ENCODE data around the gene UAP1. TPM values are rescaled to one million over a fixed set of nuclear protein-coding genes. Genes with fewer than 3 reads are reported as not detected.

UAP1 gene
- total RNA-seq, 1 donor from 2014 or later: 132 TPM

DNA sequence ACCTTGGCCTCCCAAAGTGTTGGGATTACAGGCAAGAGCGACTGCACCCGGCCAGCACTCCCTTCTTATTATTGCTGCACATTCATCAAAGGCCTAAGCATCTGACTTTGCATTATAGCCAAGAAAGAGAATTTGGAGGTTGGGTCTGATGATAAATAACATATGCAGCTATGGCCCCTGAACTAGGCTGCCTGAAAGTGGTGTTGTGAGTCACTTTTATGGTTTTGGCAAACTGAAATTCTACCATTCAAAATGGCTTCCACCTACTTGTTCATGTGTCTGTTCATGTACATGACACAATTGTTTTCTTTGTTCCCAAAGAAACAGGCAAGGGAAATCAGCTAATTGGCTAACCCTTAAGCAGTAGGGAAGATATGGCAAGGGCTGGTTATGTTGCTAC is 25.0 kb upstream of the UAP1 start:
- Histone ChIP-seq H3K36me3 (ENCODE audit: control insufficient read depth, insufficient read depth, low read length) (no peaks in the 10 kb centered on the region), H3K27me3 (ENCODE audit: control insufficient read depth, insufficient read depth, low read length) (no peaks in the 10 kb centered on the region), H3K4me3 (ENCODE audit: low read depth, low read length) (no peak overlapping the region)
- peak; percentile 63 for DNase-seq (ENCODE audit: low read depth)
- FAIRE-seq: no peak
- TF ChIP-seq, protein P1, sequence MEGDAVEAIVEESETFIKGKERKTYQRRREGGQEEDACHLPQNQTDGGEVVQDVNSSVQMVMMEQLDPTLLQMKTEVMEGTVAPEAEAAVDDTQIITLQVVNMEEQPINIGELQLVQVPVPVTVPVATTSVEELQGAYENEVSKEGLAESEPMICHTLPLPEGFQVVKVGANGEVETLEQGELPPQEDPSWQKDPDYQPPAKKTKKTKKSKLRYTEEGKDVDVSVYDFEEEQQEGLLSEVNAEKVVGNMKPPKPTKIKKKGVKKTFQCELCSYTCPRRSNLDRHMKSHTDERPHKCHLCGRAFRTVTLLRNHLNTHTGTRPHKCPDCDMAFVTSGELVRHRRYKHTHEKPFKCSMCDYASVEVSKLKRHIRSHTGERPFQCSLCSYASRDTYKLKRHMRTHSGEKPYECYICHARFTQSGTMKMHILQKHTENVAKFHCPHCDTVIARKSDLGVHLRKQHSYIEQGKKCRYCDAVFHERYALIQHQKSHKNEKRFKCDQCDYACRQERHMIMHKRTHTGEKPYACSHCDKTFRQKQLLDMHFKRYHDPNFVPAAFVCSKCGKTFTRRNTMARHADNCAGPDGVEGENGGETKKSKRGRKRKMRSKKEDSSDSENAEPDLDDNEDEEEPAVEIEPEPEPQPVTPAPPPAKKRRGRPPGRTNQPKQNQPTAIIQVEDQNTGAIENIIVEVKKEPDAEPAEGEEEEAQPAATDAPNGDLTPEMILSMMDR (IDR thresholded peaks at IDR 0.05; ENCODE audit: insufficient read depth, low read length, severe bottlenecking): no peak

DNA sequence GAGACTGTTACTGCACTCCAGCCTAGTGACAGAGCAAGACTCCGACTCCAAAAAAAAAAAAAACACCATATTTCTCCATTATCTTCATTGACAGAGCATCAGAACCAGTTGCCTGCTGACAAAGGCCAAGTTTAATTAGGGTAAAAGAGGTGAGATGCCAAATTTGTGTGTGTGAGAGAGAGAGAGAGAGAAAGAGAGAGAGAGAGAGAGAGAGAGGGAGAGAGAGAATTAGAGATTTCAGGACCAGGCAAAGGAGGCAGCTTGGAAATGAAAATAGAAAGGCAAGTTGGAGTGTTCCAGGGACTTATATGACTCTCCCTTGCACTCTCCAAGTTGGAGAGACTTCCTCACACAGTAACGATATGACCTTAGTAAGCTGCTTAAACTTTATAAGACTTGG is 24.3 kb upstream of the UAP1 start:
- TF ChIP-seq, protein P1 (IDR thresholded peaks at IDR 0.05; ENCODE audit: insufficient read depth, low read length, severe bottlenecking): no peak
- Histone ChIP-seq H3K4me3 (ENCODE audit: low read depth, low read length) (no peak overlapping the region), H3K27me3 (ENCODE audit: control insufficient read depth, insufficient read depth, low read length) (no peaks in the 10 kb centered on the region), H3K36me3 (ENCODE audit: control insufficient read depth, insufficient read depth, low read length) (no peaks in the 10 kb centered on the region)
- DNase-seq (ENCODE audit: low read depth) (no peak), FAIRE-seq (no peak)

DNA sequence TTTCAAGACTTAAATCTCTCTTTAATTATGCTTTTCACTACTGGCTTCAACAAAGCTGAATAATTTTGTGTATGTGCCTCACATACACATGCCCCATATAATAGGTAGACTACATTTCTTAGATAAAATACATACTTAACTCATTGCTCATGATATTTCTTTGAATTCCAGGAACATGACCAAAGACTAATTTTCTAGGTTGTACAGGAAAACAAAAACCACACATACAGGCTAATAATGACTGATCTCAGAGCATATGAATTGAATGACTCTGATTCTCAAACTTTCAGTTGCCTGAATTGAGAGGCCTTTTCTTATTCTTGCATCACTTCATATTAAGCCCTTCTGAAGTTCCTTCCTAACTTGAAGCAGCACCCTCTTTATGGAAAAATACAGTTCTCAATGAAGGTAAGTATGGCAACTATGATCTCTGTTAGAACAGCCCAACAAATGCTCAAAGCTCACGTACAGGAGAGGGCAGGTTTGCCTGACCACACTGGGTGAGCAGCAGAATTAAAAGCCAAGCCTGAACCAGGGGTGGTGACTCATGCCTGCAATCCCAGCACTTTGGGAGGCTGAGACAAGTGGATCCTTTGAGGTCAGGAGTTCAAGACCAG is 22.6 kb upstream of the UAP1 start:
- Histone ChIP-seq H3K36me3 (ENCODE audit: control insufficient read depth, insufficient read depth, low read length) (no peaks in the 10 kb centered on the region), H3K4me3 (ENCODE audit: low read depth, low read length) (no peak overlapping the region), H3K27me3 (ENCODE audit: control insufficient read depth, insufficient read depth, low read length) (no peaks in the 10 kb centered on the region)
- TF ChIP-seq, protein P1 (IDR thresholded peaks at IDR 0.05; ENCODE audit: insufficient read depth, low read length, severe bottlenecking): no peak
- DNase-seq (ENCODE audit: low read depth) (peak; percentile 98), FAIRE-seq (no peak)

DNA sequence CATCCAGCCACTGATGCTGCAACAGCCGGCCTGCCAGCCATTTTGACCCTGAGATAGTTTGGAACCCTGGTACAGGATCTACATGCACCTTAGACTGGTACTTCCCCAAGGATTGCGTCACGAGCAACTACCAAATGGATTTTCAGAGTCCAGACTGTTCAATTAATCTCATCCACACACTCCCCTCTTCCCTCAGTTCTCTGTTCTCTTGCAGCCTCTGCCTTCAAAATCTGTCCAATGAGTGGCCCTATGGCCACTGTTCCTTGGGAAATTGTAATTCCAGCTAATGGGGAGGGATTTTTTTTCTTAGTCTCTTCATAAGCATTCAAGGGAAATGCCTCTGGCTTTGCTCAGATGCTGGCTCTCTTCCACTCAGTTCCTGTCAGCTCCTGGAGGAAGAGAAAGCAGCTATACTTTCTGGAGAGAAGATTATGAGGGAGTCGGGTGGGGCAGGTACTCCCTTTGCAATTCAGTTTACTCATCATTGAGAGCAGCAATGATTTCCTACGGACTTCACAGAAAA is 19.8 kb upstream of the UAP1 start:
- Histone ChIP-seq H3K27me3 (ENCODE audit: control insufficient read depth, insufficient read depth, low read length) (no peaks in the 10 kb centered on the region), H3K36me3 (ENCODE audit: control insufficient read depth, insufficient read depth, low read length) (no peaks in the 10 kb centered on the region), H3K4me3 (ENCODE audit: low read depth, low read length) (no peak overlapping the region)
- no peak for FAIRE-seq
- DNase-seq (ENCODE audit: low read depth): peak; percentile 98
- TF ChIP-seq, protein P1 (IDR thresholded peaks at IDR 0.05; ENCODE audit: insufficient read depth, low read length, severe bottlenecking): no peak

DNA sequence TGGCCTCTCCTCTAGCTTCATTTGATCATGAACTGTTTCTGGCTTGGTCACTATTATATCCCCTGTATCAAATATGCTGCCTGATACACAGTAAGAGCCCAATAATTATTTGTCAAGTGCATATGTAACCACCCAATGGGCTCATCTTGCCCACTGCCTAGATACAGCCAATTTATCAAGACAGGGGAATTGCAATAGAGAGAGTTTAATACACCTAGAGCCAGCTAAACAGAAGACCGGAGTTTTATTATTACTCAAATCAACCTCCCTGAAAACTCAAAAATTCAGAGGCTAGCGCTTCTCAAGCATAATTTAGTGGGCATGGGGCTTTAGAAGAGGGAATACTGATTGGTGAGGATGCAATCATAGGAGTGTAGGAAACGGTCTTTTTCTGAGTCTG is 18.3 kb upstream of the UAP1 start:
- FAIRE-seq (no peak), DNase-seq (ENCODE audit: low read depth) (no peak)
- Histone ChIP-seq H3K4me3 (ENCODE audit: low read depth, low read length) (no peak overlapping the region), H3K27me3 (ENCODE audit: control insufficient read depth, insufficient read depth, low read length) (no peaks in the 10 kb centered on the region), H3K36me3 (ENCODE audit: control insufficient read depth, insufficient read depth, low read length) (no peaks in the 10 kb centered on the region)
- TF ChIP-seq, protein P1 (IDR thresholded peaks at IDR 0.05; ENCODE audit: insufficient read depth, low read length, severe bottlenecking): no peak

DNA sequence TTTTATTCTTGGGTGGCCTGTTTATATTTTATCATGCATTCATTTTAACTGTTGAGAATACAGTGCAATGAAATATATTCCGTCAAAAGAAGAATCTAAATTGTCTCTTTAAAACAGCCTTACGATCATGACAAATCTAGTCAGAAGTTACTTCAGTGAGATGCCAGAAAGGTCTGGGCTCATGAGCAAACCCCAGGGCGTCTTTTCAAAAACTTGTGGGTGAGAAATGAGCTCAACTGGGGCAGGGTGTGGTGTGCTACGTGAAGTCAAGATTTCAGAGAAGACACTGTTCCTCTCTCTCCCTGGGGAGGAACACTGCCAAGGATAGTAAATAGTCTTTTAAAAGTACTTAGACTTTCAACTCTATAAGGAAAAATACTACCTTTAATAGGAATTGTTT is 13.4 kb upstream of the UAP1 start:
- no peaks in the 10 kb centered on the region for H3K27me3 ChIP-seq (ENCODE audit: control insufficient read depth, insufficient read depth, low read length)
- H3K36me3 ChIP-seq (ENCODE audit: control insufficient read depth, insufficient read depth, low read length): no peaks in the 10 kb centered on the region
- TF ChIP-seq, protein P1 (IDR thresholded peaks at IDR 0.05; ENCODE audit: insufficient read depth, low read length, severe bottlenecking): no peak
- FAIRE-seq (no peak), DNase-seq (ENCODE audit: low read depth) (no peak)
- H3K4me3 ChIP-seq (ENCODE audit: low read depth, low read length): no peak overlapping the region
